Kidney (tissue), 14 donors: ENCODE measurements around the gene AAK1. TPM values are rescaled to one million over a fixed set of nuclear protein-coding genes. Genes with fewer than 3 reads are reported as not detected.

ENCODE experiments used
- DNase-seq, 5 donors: peaks; one replicate each; pipeline ENCODE4 v3.0.0-alpha.2; 2013 to 2020
- FAIRE-seq: peaks from 2 replicates; lab custom pipeline; 2012; peaks lifted over from hg19 to GRCh38; lab: Jason Lieb, UNC
- H3K27ac ChIP-seq, 2 donors: one replicate each; pipeline ENCODE4 v1.7.0; 2013; ENCODE audit warnings: low read depth in 2 of 2, low read length in 2 of 2, inconsistent platforms in 1 of 2
- H3K27me3 ChIP-seq: one replicate; pipeline ENCODE4 v1.7.1; 2013; ENCODE audit warnings: low read length, inconsistent platforms; ENCODE audit not compliant: control insufficient read depth, insufficient read depth
- H3K36me3 ChIP-seq, 3 donors: one replicate each; pipeline versions ENCODE4 v1.7.0 to v1.7.1; 2013; ENCODE audit warnings: low read length in 3 of 3, control low read depth in 1 of 3, inconsistent platforms in 1 of 3; ENCODE audit not compliant: insufficient read depth in 3 of 3, control insufficient read depth in 2 of 3
- H3K4me1 ChIP-seq, 3 donors: one replicate each; pipeline versions ENCODE4 v1.7.0 to v1.7.1; 2013; ENCODE audit warnings: low read length in 3 of 3, inconsistent platforms in 1 of 3, low read depth in 1 of 3; ENCODE audit not compliant: control insufficient read depth in 2 of 3, insufficient read depth in 2 of 3
- H3K4me3 ChIP-seq, 3 donors: one replicate each; pipeline versions ENCODE4 v1.7.0 to v1.8.1; 2013; ENCODE audit warnings: low read length in 3 of 3, control low read depth in 1 of 3, inconsistent platforms in 1 of 3
- H3K9ac ChIP-seq, 3 donors: one replicate each; pipeline versions ENCODE4 v1.7.0 to v1.7.1; 2013; ENCODE audit warnings: low read length in 3 of 3, control low read depth in 1 of 3, inconsistent platforms in 1 of 3
- H3K9me3 ChIP-seq, 3 donors: one replicate each; pipeline versions ENCODE4 v1.7.0 to v1.7.1; 2013; ENCODE audit warnings: low read length in 3 of 3, control low read depth in 1 of 3, inconsistent platforms in 1 of 3; ENCODE audit not compliant: control insufficient read depth in 2 of 3, insufficient read depth in 1 of 3
- intact Hi-C: fragments of 100-400 bp; cut with DNase I; formaldehyde crosslinking; loops from one replicate; pipeline ENCODE4 v1.11.1; 2022
- polyA plus RNA-seq: library from polyadenylated mRNA; stranded (reverse); fragments of 350-450 nt; fragmentation: Illumina TruSeq; extraction: RNeasy Lipid Tissue Mini Kit (QIAGEN cat#74804); gene quantifications from one replicate; pipeline ENCODE4 v1.2.3, GENCODE V29; 2014; ENCODE audit warnings: low read depth, low replicate concordance; ENCODE audit not compliant: insufficient read depth
- total RNA-seq: library from RNA; stranded (reverse); fragmentation: NEBNext Ultra II Directional; extraction: Animal tissue kit (Norgen Biotek cat#: 25700); gene quantifications from one replicate; pipeline ENCODE4 v1.2.1, GENCODE V29; 2021
- TF ChIP-seq, protein P1 (sequence below): IDR thresholded peaks from 3 replicates; pipeline ENCODE4 v1.5.1; 2012; ENCODE audit warnings: mild to moderate bottlenecking, moderate library complexity, borderline replicate concordance; ENCODE audit not compliant: insufficient read depth; ENCODE audit errors: extremely low read depth
- donor health status: control.
- donor health status: control.
- donor health status: control.
- donor health status: control.
- donor health status: control.
- donor health status: DM: yes; HTN: yes; CAD: no.
- donor health status: Normal renal cell carcinoma (clear cell type).

Gene AAK1
- total and polyA plus RNA-seq, 2 donors from 2014 or later: 25.8 to 93.7 TPM

DNA sequence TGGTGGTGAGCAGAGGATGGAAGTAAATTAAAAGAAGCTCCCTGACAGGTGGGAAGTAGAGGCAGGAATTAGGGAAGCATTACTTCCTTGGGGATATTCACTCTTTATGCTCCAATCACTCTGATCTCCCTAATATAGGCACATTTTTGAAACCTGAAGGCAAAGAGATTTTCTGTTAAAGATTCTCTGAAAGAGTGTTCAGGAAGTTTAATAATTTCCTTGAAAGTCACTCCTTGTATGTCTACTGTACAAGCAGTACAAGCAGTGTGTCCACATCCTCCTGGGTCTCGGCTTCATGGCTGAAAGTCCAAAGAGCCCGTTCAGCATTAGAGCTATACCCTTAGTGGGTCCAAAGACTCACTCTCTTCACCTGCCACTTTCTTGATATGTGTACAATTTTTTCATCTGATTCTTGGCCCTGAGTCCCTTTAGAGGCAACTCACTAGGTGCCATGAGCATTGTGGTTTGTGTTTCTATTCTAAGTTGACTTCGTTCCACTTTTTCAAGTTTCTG, 60.2 kb downstream of the AAK1 start:
- Histone ChIP-seq H3K27ac (peak overlapping the region; percentile 61 to 64), H3K27me3 (no peaks in the 10 kb centered on the region), H3K9ac (peak overlapping the region in 1 of 3 donors; percentile 19), H3K4me3 (peak overlapping the region in 1 of 3 donors; percentile 3), H3K9me3 (no peaks in the 10 kb centered on the region), H3K36me3 (no peaks in the 10 kb centered on the region), H3K4me1 (peaks cover 4 to 51% (median 35%) of the 10 kb centered on the region in 3 donors)
- TF ChIP-seq, protein P1, sequence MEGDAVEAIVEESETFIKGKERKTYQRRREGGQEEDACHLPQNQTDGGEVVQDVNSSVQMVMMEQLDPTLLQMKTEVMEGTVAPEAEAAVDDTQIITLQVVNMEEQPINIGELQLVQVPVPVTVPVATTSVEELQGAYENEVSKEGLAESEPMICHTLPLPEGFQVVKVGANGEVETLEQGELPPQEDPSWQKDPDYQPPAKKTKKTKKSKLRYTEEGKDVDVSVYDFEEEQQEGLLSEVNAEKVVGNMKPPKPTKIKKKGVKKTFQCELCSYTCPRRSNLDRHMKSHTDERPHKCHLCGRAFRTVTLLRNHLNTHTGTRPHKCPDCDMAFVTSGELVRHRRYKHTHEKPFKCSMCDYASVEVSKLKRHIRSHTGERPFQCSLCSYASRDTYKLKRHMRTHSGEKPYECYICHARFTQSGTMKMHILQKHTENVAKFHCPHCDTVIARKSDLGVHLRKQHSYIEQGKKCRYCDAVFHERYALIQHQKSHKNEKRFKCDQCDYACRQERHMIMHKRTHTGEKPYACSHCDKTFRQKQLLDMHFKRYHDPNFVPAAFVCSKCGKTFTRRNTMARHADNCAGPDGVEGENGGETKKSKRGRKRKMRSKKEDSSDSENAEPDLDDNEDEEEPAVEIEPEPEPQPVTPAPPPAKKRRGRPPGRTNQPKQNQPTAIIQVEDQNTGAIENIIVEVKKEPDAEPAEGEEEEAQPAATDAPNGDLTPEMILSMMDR: no peak
- DNase-seq (peak in 1 of 5 donors; percentile 31), FAIRE-seq (no peak)
- intact Hi-C loops: no loop called here

DNA sequence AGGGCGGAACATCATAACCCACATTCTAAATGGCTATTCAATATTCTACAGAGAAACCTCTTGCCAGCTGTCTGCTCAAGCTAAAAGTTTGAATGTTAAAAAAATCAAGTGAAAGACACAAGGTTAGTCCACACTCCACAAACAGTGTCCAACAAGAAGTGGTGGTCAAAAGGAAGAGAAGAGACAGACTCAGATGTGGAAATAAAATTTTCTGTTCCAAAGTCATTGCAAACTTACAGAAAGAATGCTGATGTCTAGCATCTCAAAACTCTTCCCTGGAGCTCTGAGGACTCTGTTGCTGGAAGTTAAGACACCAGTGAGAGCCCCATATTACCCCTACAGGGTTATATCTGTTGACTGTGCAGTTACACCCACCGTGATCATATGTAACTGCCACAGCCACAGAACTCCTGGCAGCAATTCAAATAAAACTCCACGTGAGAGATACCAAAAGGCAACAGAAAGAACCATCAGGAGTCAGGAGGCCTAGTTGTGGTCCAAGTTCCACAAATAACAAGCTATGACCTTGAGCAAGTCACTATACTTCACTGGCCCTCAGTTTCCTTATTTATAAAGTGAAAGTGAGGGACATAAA, 60.9 kb downstream of the AAK1 start:
- DNase-seq (no peak), FAIRE-seq (no peak)
- intact Hi-C loops: no loop called here
- Histone ChIP-seq H3K4me3 (no peak overlapping the region), H3K27me3 (no peaks in the 10 kb centered on the region), H3K9me3 (no peaks in the 10 kb centered on the region), H3K9ac (peak overlapping the region in 2 of 3 donors; percentile 1 to 55), H3K4me1 (peaks cover 4 to 51% (median 41%) of the 10 kb centered on the region in 3 donors), H3K36me3 (no peaks in the 10 kb centered on the region), H3K27ac (peak overlapping the region; percentile 61 to 64)
- TF ChIP-seq, protein P1: no peak

DNA sequence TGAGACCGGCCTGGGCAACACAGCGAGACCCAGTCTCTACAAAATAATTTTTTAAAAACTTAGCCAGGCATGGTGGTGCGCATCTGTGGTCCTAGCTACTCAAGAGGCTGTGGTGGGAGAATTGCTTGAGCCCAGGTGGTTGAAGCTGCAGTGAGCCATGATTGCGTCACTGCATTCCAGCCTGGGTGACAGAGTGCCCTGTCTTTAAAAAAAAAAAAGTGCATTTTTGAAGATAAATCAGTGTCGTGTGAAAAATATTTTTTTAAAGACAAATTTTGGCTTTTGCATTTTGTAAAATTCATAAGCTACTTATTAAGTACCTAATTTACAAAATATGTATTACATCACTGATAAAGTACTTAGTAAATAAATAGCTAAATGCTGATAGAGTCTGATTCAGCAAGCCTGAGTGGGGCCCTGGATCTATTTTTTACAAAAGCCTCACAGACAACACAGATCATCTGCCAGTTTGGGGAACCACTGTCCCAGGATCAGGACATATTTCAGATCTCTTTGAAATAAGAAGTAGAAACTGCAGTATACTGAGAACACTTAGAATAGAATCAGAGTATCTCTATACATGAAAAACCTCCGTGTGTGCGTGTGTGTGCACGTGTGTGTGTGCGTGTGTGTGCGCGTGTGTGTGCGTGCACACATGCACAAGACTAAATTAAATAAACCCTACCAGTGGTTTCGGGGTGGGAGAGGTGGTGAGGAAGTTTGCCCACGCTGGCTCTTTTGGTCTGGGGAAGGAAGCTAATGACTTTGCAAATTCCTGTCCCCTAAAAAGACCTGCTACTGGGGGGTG, 61.6 kb downstream of the AAK1 start:
- intact Hi-C loops: no loop called here
- Histone ChIP-seq H3K9ac (peak overlapping the region in 2 of 3 donors; percentile 1 to 55), H3K4me3 (no peak overlapping the region), H3K27ac (peak overlapping the region; percentile 61 to 64), H3K36me3 (no peaks in the 10 kb centered on the region), H3K27me3 (no peaks in the 10 kb centered on the region), H3K4me1 (peaks cover 4 to 57% (median 48%) of the 10 kb centered on the region in 3 donors), H3K9me3 (no peaks in the 10 kb centered on the region)
- TF ChIP-seq, protein P1: no peak
- peak in 3 of 5 donors; percentile 39 to 57 (median 55) for DNase-seq
- FAIRE-seq: no peak
